Suppressor macrophage (primary cell): ENCODE results near the gene APOM.

Experiments
- DNase-seq, 4 experiments: peaks; one replicate each; pipeline ENCODE4 v3.0.0-alpha.2; 2020 to 2022

Gene APOM

DNA sequence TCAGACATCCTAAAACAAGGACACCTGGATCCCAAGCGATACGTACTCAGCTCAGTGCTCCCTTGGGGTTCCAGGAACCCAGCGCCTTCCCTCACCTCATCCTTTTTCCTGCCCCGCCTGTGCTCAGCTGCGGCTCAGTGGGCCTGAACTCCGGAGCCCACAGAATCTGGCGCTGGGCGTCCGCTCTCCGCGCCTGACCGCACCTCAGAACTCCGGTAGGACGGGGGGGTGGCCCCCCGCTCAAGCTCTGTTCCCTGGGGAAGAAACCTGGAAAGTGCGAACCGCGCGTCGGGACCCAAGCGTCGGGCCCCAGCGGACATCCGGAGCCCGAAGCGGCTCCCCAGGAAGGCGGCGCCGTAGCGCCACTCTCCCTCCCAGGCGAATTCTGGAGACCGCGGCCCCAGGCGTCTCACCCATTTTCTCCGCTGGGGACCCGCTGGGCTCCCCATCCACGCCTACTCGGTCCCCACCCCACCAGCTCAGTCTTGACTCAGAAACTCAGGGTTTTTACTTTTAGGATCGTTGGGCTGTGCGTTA, 25.5 kb downstream of the APOM start:
- DNase-seq, result peak; percentile 59 to 82 (median 66)

DNA sequence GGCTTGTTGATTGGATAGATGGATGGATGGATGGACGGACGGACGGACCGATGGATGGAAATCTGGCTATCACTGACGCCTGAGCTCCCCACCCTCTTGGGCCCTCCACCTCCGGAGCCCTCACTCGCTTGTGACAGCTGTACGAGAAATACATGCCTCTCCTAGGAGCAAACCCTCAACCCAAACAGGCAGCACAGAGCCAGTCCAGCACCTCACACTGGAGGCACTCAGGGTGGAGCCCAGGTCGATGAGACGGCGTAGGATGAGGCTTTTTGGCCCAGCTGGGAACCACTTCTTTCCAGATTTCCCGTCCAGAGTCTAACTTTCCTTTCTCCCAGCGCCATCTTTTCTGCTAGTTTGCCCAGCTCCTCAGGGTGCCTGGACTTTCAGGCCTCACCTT, 27.9 kb downstream of the APOM start:
- DNase-seq, result no peak

GRCh38 chr6:31686483-31686882, 30.8 kb downstream of the APOM start:
- DNase-seq, result no peak

GRCh38 chr6:31687321-31687720, 31.6 kb downstream of the APOM start:
- no peak for DNase-seq

DNA sequence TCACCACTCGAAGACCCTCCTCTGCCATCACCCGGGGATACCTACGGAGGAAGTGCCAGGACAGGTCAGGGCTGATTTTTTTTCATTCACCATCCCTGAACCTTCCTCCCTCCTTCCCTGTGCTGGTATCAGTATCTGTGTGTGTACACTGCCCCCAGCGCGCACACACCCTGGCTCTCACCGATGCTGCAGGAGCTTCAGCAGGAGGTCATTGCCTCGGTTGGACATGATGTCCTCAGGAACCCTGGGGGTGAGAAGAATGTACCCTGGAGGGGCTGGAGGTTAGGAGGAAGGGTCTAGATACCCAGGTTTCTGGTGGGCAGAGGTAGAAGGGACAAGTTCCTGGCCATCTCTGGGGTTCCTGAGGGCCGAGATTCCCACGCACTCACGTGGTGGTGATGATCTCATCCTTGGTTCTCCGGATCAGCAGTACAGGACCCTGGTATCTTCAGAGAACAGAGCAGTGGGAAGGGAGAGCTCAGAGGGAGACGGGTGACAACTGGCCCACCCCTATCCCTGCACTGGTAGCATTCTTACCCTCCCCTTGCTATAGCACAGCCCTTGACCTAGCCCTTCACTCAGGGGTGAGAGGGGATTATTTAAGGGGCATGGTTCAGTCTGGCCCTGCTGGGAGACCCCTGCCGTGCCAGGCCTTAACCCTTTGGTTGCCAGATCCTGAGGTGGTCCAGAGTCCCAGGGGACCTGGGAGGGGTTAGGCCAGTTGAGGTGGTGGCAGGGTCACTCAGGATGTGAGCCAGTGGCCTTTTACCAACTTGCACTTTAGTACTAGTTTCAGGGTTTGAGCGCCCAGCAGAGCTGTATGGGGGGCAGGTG, 32.4 kb downstream of the APOM start:
- no peak for DNase-seq

- no peak for DNase-seq
Observed at GRCh38 chr6:31689249-31690110, 33.8 kb downstream of the APOM start.

DNA sequence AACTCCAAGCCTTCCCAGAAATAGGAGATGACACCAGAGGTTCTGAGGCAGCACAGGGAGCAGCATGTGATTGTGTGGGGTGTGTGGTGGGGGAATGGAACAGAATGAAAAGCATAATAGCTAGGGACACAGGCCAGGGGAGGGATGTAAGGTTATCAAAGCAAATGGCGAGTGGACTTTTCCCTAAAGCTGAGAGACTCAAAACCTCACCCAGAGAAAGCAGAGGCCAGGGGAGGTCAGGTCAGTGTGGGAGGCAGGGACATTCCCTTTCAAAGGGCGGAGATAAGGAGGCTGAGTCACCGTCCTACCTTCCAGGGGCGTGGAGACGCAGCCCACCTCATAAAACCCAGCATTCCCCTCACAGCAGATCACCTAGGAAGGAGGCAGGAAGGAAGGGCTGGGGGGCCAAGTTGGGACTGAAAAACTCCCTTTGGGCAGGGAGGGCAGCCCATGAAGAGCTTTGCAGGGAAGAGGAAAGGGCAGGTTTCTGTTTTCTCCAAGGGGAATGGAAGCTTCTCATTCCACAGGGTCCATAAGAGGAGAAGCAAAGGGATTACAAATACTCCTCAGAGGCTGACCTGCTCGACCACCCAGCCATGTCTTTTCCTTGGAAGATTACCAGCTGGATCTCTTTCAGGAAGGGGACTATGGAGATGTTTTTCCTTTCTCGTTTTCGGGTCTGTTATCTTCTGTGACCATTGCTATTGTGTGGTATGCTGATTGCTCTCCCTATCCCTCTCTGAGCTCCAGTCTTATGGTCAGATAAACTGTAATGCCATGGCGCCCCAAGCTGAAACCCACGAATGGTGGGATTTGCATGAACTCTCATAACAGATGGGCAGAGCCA, 34.8 kb downstream of the APOM start:
- no peak for DNase-seq

- no peak for DNase-seq
Observed at GRCh38 chr6:31691078-31691463, 35.4 kb downstream of the APOM start.

- no peak for DNase-seq
Observed at GRCh38 chr6:31691564-31692108, 35.9 kb downstream of the APOM start.

GRCh38 chr6:31692353-31692752, 36.7 kb downstream of the APOM start:
- DNase-seq, result no peak

DNA sequence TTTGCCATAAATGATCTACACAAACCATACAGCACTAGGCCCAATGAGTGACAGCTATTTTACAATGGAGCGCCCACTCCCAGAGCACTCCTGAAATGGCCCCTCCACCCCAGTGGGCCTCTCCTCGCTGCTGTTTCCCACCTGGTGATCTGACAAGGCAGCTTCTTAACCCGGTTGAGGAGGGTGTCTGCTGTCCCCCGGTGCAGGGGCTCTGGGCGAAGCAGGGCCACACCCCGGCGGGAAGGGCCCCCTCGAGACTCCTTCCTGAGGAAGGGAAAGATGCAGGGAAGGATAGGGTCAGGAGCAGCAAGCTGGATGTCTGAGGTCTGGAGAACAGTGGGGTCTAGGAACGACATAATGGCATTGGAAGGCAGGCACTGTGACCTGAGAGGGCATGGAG, 37.2 kb downstream of the APOM start:
- no peak for DNase-seq

DNA sequence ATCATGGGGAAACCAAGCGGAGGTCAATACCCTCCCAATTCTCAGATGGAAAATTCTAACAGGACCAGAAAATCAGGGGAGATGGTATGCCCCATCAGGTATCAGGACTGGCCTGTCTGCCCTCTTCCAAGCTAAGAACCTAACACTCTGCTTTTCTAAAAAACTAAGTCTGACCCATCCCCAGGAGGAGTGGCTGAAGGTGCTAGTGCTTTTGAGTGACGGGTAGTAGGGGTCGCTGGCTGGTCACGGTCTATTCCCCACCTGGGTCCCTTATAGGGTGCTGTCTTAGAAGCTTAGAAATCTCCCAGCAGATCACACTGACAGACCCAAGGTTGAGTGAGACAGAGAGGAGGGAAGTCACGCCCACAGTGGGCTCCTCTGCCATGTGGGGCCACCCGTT, 37.8 kb downstream of the APOM start:
- peak in 1 of 4 experiments; percentile 31 for DNase-seq

DNA sequence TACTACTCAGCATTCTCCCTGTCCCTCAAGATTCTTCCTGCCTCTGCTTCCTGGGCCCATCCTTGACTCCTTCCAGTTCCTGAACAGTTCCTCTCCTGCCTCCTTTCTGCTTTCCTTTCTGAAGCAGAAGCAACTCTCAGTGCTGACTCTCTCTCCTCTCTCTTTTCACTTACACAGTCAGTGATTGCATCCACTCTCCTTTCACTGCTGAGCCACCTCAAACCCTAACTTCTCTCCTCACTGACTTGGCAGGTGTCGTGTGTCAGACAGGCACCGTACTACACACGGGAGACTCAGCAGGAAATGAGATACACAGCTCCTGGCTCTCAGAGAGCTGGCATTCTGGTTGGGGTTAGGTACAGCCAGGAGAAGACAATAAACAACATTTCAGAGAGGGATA, 41.9 kb downstream of the APOM start:
- no peak for DNase-seq

DNA sequence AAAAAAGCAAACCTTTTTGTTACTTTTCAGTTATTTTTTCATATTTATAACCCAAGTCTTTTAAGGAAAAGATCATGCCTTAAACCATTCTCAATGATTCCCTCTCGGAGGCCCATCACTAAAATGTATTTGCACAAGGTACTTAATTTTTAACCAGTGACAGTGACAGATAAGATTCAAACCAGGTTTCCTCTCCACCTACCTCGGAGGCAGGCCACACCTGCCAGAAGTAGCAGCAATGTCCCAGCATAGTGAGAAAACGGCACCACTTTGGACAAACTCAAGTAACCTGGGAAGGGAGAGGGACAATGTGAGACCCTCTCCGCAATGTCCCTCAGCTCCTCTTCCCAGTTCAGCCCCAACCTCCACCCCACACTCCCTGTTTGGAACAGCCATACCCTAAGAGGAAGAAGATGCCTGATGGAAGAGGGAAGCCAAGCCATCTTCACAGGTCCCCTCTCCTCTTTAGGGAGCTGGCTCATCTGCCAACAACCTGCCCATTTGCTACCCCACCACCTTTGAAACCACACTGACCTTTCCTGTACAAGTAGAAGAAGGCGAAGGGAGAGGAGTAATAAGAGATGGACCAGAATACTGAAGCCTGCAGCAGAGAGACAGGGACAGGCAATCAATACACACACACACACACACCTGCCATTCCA, 45.2 kb downstream of the APOM start:
- no peak for DNase-seq

GRCh38 chr6:31701666-31702404, 46.1 kb downstream of the APOM start:
- no peak for DNase-seq

DNA sequence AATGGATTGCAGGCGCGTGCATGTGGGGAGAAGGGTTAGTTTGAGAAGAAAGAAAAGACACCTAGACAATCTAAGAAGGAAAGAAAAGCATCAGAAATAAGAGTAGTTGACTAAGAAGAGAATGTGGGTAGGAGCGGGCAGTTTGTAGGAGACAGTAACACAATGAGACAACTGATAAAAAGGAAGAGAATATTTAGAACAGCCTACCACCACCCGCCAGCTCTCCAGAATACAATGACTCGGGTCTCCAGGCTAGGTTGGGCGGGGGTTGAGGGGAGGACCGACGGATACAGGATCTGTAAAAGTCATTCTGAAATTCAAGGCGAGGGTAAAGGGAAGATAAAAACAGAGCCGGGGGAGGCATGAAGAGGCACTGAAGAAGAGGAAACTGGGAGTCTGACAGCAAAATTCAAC, 46.7 kb downstream of the APOM start:
- no peak for DNase-seq

- peak; percentile 98 to 99 (median 99) for DNase-seq
Observed at GRCh38 chr6:31702819-31703716, 47.4 kb downstream of the APOM start, which contains the start of gene ABHD16A. TSS of gene ABHD16A (minus strand) at chr6:31703324. CDS start at chr6:31703281, 43 bp downstream.

GRCh38 chr6:31705931-31706330, 50.2 kb downstream of the APOM start:
- no peak for DNase-seq

DNA sequence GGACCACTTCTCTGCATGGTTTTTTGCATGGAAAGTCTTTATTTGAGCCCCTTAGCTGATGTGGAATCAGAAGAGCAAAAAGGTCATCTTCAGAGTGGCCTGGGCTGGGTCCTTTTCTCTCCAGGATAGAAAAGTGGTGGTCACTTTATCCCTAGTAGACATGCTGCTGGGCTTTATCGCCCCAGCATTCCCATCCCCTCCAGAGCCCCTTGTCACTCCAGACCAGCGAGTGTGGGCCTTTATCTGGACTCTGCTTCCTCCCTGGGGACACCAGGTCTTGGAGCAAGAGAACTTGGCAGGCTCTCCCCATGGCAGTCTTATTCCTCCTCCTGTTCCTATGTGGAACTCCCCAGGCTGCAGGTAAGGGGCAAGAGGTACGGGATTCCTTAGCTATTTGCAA, 50.9 kb downstream of the APOM start, which contains the start of gene LY6G6F:
TSS of gene LY6G6F (plus strand) at position 268 of the 400 bp plus-strand sequence. CDS start at position 309, 41 bp downstream.
- no peak for DNase-seq

GRCh38 chr6:31707701-31708100, 52.0 kb downstream of the APOM start:
- DNase-seq, result no peak
